GM12878 (cell line): ENCODE measurements around the gene CLRN3. TPM values are rescaled to one million over a fixed set of nuclear protein-coding genes. Genes with fewer than 3 reads are reported as not detected.

Experiments
- ATAC-seq: fragments of 200-7000 bp; cut with Tn5 transposase; 3 replicates; pipeline ENCODE4 v1.9.1; 2020; ENCODE audit warnings: mild to moderate bottlenecking, moderate library complexity
- BruUV-seq: library from RNA; stranded (reverse); fragments of 400-500 nt; replicated peaks from 2 replicates; lab custom pipeline; 2021; lab: Mats Ljungman, UMichigan
- CTCF ChIA-PET: fragments of 300-600 bp; sonication (Branson Sonifier 250); formaldehyde crosslinking; extraction: SDS; loops from one replicate; lab custom pipeline; 2021; ENCODE audit warnings: inconsistent platforms; lab: Yijun Ruan, JAX
- POLR2A ChIA-PET: fragments of 350-600 bp; formaldehyde crosslinking; extraction: SDS; loops from one replicate; lab custom pipeline; 2021; ENCODE audit warnings: inconsistent platforms; lab: Charles Lee
- RAD21 ChIA-PET: fragments of 300-600 bp; sonication (Branson Sonifier 250); formaldehyde crosslinking; loops from one replicate; lab custom pipeline; 2023; ENCODE audit warnings: antibody characterized with exemption; ENCODE audit not compliant: unreplicated experiment; lab: Charles Lee
- SMC1A ChIA-PET: fragments of 300-600 bp; sonication (Branson Sonifier 250); formaldehyde crosslinking; loops from one replicate; lab custom pipeline; 2023; ENCODE audit not compliant: unreplicated experiment, uncharacterized antibody; lab: Charles Lee
- DNase-seq: peaks from one replicate; pipeline ENCODE4 v3.0.0-alpha.2; 2011; ENCODE audit warnings: low read depth, low spot score
- FAIRE-seq: peaks from 3 replicates; lab custom pipeline; 2011; peaks lifted over from hg19 to GRCh38; lab: Jason Lieb, UNC
- H2AFZ ChIP-seq: 2 replicates; pipeline ENCODE4 v1.6.0; 2011; ENCODE audit warnings: low read depth, low read length, control low read depth; ENCODE audit not compliant: control insufficient read depth
- H3K27ac ChIP-seq: 2 replicates; pipeline ENCODE4 v1.5.1; 2011; ENCODE audit warnings: control low read depth; ENCODE audit not compliant: control insufficient read depth, insufficient read depth
- H3K27me3 ChIP-seq, 2 experiments: replicated peaks in 1 of 2; 2 replicates each; pipeline versions ENCODE4 v1.6.0 to v1.6.1; 2011; ENCODE audit warnings: low read length in 1 of 2; ENCODE audit not compliant: control insufficient read depth in 2 of 2, insufficient read depth in 2 of 2
- H3K36me3 ChIP-seq, 2 experiments: 2 replicates each; pipeline ENCODE4 v1.5.1; 2011; ENCODE audit warnings: low read length in 1 of 2; ENCODE audit not compliant: control insufficient read depth in 2 of 2, insufficient read depth in 2 of 2
- H3K4me1 ChIP-seq: 2 replicates; pipeline ENCODE4 v1.6.1; 2011; ENCODE audit warnings: mild to moderate bottlenecking, low read length, moderate library complexity, mixed read lengths; ENCODE audit not compliant: control insufficient read depth, insufficient read depth
- H3K4me2 ChIP-seq: 2 replicates; pipeline ENCODE4 v1.6.0; 2011; ENCODE audit warnings: control low read depth; ENCODE audit not compliant: control insufficient read depth, insufficient read depth
- H3K4me3 ChIP-seq: fragments of 200-600 bp; sonication (generic); 2 replicates; pipeline ENCODE4 v1.5.1; 2016
- H3K79me2 ChIP-seq: 2 replicates; pipeline ENCODE4 v1.6.0; 2011; ENCODE audit warnings: low read length; ENCODE audit not compliant: control insufficient read depth, insufficient read depth
- H3K9ac ChIP-seq: 2 replicates; pipeline ENCODE4 v1.8.0; 2011; ENCODE audit warnings: low read length, control low read depth, mixed read lengths; ENCODE audit not compliant: control insufficient read depth, insufficient read depth
- H3K9me3 ChIP-seq: replicated peaks from 3 replicates; pipeline ENCODE4 v1.5.1; 2011; ENCODE audit warnings: mild to moderate bottlenecking, low read length; ENCODE audit not compliant: control insufficient read depth, insufficient read depth
- H4K20me1 ChIP-seq: 2 replicates; pipeline ENCODE4 v1.6.0; 2011; ENCODE audit not compliant: control insufficient read depth, insufficient read depth
- ASH2L ChIP-seq: fragments of 300-600, 200-600 bp; sonication (generic); IDR thresholded peaks from 2 replicates; pipeline ENCODE4 v1.6.1; 2017; ENCODE audit warnings: low read depth, mild to moderate bottlenecking, borderline replicate concordance
- ATF7 ChIP-seq: fragments of 450-650 bp; IDR thresholded peaks from 2 replicates; pipeline ENCODE4 v1.6.1; 2016; ENCODE audit warnings: low read depth, mild to moderate bottlenecking
- CBX3 ChIP-seq: fragments of 200-600 bp; sonication (generic); IDR thresholded peaks from 2 replicates; pipeline ENCODE4 v1.6.1; 2016; ENCODE audit warnings: low read depth, borderline replicate concordance
- EGR1 ChIP-seq, 2 experiments: IDR thresholded peaks; 1 replicate in 1 of 2; 2 replicates in 1 of 2; pipeline ENCODE4 v1.6.1; 2011 to 2012; ENCODE audit warnings: low read depth in 2 of 2, low read length in 2 of 2, borderline replicate concordance in 1 of 2, mild to moderate bottlenecking in 1 of 2, moderate library complexity in 1 of 2
- NBN ChIP-seq: fragments of 450-650 bp; IDR thresholded peaks from 2 replicates; pipeline ENCODE4 v1.6.1; 2016
- NR2F1 ChIP-seq: fragments of 450-650 bp; conservative IDR thresholded peaks from 2 replicates; pipeline ENCODE4 v1.6.1; 2017; ENCODE audit warnings: mild to moderate bottlenecking
- POLR2A ChIP-seq: IDR thresholded peaks from 2 replicates; pipeline ENCODE4 v1.6.1; 2011; ENCODE audit warnings: low read depth, mild to moderate bottlenecking, low read length
- RB1 ChIP-seq: fragments of 450-650 bp; formaldehyde crosslinking; IDR thresholded peaks from 2 replicates; pipeline ENCODE4 v1.6.1; 2017; ENCODE audit warnings: mild to moderate bottlenecking, borderline replicate concordance
- SPI1 ChIP-seq: IDR thresholded peaks from 2 replicates; pipeline ENCODE4 v1.6.1; 2011; ENCODE audit warnings: low read depth, mild to moderate bottlenecking, low read length, moderate library complexity, borderline replicate concordance; ENCODE audit not compliant: insufficient read depth
- WGBS: methylation state at CpG from one replicate; pipeline ENCODE4 v1.1.6; 2016; ENCODE audit warnings: low lambda C conversion rate; ENCODE audit not compliant: insufficient replicate concordance, insufficient coverage; ENCODE audit errors: missing lambda C conversion rate; 5-methylcytosine and 5-hydroxymethylcytosine counted together
- in situ Hi-C: fragments of 300-500 bp; cut with MboI; formaldehyde crosslinking; loops from 9 replicates; pipeline ENCODE4 v1.14.3; 2018; ENCODE audit warnings: mixed read lengths
- intact Hi-C: fragments of 100-400 bp; cut with micrococcal nuclease; formaldehyde crosslinking; loops from one replicate; pipeline ENCODE4 v1.14.2; 2022; ENCODE audit not compliant: unreplicated experiment
- polyA plus RNA-seq, 11 experiments: library from polyadenylated mRNA; depleted of rRNA in 4 of 11; unstranded in 6 of 11; stranded (reverse) in 5 of 11; fragments of >200 nt; fragmentation: Nextera tagmentation in 4 of 11; fragmentation: Illumina TruSeq in 1 of 11; extraction: Ambion mirVana in 4 of 11; extraction: Trizol in 1 of 11; gene quantifications; 1 replicate in 1 of 11; 2 replicates in 10 of 11; pipeline versions ENCODE4 v1.2.1 to v1.2.3, GENCODE V29; 2011 to 2016; ENCODE audit warnings: inconsistent platforms in 2 of 11, missing spikeins in 2 of 11, low read depth in 1 of 11
- total RNA-seq, 4 experiments: library from RNA; depleted of rRNA in 3 of 4; stranded (reverse); fragments of >200 nt in 3 of 4; fragmentation: Illumina TruSeq in 1 of 4; extraction: Trizol in 1 of 4; gene quantifications; 2 replicates each; pipeline versions ENCODE4 v1.2.1 to v1.2.3, GENCODE V29; 2013 to 2021
- TF ChIP-seq, protein P1 (sequence below): fragments of 150-350 bp; IDR thresholded peaks from 2 replicates; pipeline ENCODE4 v1.6.1; 2014; ENCODE audit warnings: mild to moderate bottlenecking, low read depth, low read length
- TF ChIP-seq, protein P2 (sequence below): fragments of 150-350 bp; IDR thresholded peaks from 2 replicates; pipeline ENCODE4 v1.6.1; 2016; ENCODE audit warnings: low read depth, low read length
- TF ChIP-seq, protein P3 (sequence below): fragments of 450-650 bp; formaldehyde crosslinking; IDR thresholded peaks from 2 replicates; pipeline ENCODE4 v1.4.0; 2020; ENCODE audit warnings: mild to moderate bottlenecking, moderate library complexity

CLRN3 gene
- total and polyA plus RNA-seq, 10 of the 15 experiments (the other 5 are each of a cell fraction or from before 2014, with no cell fraction given), result not detected

DNA sequence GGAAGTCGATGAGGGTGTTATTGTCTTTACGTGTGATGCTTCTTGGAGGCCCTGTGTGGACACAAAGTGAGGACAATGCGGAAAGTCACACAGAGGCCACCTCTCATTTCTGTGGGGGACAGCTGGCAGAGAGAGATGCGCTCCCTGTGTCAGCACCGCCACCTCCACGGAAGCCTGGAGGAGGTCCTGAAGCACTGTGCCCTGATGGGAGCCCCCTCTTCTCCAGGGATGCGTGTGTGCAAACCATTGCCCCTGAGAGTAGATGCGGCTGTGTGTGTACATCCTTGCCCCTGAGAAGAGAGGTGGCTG, 16.2 kb upstream of the CLRN3 start (continued):
- TF ChIP-seq, protein P1, sequence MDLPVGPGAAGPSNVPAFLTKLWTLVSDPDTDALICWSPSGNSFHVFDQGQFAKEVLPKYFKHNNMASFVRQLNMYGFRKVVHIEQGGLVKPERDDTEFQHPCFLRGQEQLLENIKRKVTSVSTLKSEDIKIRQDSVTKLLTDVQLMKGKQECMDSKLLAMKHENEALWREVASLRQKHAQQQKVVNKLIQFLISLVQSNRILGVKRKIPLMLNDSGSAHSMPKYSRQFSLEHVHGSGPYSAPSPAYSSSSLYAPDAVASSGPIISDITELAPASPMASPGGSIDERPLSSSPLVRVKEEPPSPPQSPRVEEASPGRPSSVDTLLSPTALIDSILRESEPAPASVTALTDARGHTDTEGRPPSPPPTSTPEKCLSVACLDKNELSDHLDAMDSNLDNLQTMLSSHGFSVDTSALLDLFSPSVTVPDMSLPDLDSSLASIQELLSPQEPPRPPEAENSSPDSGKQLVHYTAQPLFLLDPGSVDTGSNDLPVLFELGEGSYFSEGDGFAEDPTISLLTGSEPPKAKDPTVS, result no peak
- TF ChIP-seq SPI1, result no peak
- no peak for TF ChIP-seq CBX3
- TF ChIP-seq EGR1 (IDR thresholded peaks at IDR 0.05; ENCODE audit: borderline replicate concordance in 1 of 2, low read depth in 2 of 2, low read length in 2 of 2), result no peak

DNA sequence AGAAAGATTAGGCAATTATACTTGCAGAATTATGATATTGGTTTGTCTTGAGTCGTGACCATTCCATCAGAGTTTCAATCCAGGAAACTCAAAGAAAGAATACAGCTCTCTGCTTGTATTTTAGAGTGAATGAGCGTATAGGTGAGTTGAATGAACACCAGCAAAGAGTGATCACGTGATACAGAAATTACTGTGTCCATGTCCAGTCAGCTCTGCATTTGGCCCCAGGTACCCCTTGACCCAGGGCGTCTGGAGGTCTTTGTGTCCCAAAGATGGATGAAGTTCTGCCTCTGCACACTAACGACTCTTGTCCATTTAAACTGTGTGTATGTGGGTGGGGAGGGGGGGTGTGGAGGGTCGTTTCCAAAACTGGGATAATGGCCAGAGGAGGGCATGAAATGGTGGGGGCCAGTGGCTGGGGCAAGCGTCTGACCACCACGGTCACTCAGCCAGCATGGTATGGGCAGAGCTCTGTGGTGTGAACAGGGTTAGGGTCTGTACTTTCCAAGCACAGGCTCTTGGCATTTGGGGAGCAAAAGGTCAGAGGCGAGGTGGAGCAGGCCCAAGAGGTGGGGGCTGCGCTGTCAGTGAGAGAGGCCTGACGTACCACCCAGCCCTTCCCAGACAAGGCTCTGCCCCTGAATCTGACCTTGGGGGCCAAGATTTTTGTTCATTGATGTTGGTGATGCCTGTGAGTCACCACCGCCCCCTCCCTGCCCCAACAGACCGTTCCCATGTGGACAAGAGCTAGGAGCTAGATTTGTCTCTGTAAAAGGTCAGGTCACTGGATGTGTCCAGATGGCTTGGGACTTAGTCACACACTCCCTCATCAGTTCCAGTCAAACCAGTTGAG, 15.6 kb upstream of the CLRN3 start:
- SMC1A ChIA-PET, result no interaction called here
- TF ChIP-seq RB1 (no peak), POLR2A (no peak), NR2F1 (no peak), NBN (no peak), ATF7 (no peak), ASH2L (no peak)
- TF ChIP-seq, protein P2, sequence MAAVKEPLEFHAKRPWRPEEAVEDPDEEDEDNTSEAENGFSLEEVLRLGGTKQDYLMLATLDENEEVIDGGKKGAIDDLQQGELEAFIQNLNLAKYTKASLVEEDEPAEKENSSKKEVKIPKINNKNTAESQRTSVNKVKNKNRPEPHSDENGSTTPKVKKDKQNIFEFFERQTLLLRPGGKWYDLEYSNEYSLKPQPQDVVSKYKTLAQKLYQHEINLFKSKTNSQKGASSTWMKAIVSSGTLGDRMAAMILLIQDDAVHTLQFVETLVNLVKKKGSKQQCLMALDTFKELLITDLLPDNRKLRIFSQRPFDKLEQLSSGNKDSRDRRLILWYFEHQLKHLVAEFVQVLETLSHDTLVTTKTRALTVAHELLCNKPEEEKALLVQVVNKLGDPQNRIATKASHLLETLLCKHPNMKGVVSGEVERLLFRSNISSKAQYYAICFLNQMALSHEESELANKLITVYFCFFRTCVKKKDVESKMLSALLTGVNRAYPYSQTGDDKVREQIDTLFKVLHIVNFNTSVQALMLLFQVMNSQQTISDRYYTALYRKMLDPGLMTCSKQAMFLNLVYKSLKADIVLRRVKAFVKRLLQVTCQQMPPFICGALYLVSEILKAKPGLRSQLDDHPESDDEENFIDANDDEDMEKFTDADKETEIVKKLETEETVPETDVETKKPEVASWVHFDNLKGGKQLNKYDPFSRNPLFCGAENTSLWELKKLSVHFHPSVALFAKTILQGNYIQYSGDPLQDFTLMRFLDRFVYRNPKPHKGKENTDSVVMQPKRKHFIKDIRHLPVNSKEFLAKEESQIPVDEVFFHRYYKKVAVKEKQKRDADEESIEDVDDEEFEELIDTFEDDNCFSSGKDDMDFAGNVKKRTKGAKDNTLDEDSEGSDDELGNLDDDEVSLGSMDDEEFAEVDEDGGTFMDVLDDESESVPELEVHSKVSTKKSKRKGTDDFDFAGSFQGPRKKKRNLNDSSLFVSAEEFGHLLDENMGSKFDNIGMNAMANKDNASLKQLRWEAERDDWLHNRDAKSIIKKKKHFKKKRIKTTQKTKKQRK, result no peak
- TF ChIP-seq, protein P3, sequence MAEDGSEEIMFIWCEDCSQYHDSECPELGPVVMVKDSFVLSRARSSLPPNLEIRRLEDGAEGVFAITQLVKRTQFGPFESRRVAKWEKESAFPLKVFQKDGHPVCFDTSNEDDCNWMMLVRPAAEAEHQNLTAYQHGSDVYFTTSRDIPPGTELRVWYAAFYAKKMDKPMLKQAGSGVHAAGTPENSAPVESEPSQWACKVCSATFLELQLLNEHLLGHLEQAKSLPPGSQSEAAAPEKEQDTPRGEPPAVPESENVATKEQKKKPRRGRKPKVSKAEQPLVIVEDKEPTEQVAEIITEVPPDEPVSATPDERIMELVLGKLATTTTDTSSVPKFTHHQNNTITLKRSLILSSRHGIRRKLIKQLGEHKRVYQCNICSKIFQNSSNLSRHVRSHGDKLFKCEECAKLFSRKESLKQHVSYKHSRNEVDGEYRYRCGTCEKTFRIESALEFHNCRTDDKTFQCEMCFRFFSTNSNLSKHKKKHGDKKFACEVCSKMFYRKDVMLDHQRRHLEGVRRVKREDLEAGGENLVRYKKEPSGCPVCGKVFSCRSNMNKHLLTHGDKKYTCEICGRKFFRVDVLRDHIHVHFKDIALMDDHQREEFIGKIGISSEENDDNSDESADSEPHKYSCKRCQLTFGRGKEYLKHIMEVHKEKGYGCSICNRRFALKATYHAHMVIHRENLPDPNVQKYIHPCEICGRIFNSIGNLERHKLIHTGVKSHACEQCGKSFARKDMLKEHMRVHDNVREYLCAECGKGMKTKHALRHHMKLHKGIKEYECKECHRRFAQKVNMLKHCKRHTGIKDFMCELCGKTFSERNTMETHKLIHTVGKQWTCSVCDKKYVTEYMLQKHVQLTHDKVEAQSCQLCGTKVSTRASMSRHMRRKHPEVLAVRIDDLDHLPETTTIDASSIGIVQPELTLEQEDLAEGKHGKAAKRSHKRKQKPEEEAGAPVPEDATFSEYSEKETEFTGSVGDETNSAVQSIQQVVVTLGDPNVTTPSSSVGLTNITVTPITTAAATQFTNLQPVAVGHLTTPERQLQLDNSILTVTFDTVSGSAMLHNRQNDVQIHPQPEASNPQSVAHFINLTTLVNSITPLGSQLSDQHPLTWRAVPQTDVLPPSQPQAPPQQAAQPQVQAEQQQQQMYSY (CRISPR knock-in tag), result no peak

More for the DNA sequence above, 15.6 kb upstream of the CLRN3 start:
- in situ Hi-C loops (no loop called here), intact Hi-C loops (loop anchor here (10.0 kb wide), 1 partner anchor 246 kb away; no protein-coding TSS in a partner anchor)
- ATAC-seq (no peak), DNase-seq (no peak), FAIRE-seq (no peak)
- Histone ChIP-seq H4K20me1 (no peaks in the 10 kb centered on the region), H3K9ac (no peak overlapping the region), H2AFZ (no peak overlapping the region), H3K4me2 (no peak overlapping the region), H3K4me3 (no peak overlapping the region), H3K36me3 (no peaks in the 10 kb centered on the region), H3K79me2 (no peaks in the 10 kb centered on the region), H3K9me3 (no peaks in the 10 kb centered on the region), H3K4me1 (no peaks in the 10 kb centered on the region), H3K27me3 (no peaks in the 10 kb centered on the region; a peak in 2 of 4 replicates), H3K27ac (no peak overlapping the region)
- POLR2A ChIA-PET, result no interaction called here
- CTCF ChIA-PET, result no interaction called here
- WGBS, result 28% methylated on average over 13 of the region's 13 CpGs
- RAD21 ChIA-PET, result no interaction called here
- BruUV-seq, result no TSS peak
